Nephron progenitor cell (in vitro differentiated cells): ENCODE data around the gene GGN.
"Not testable (repeated sequence)": the region's sequence is repeated elsewhere in the genome, so short reads cannot be mapped to it uniquely, and the experiment has no call there.

ENCODE experiments used
- DNase-seq: peaks from one replicate; pipeline ENCODE4 v3.0.0; 2021
- H3K27ac Mint-ChIP-seq: 2 replicates; pipeline ENCODE4 v1.8.0; 2021; ENCODE audit warnings: mild to moderate bottlenecking, moderate library complexity, mixed read lengths
- H3K27me3 Mint-ChIP-seq: 2 replicates; pipeline ENCODE4 v1.8.0; 2021; ENCODE audit warnings: mild to moderate bottlenecking, low read depth, mixed read lengths; ENCODE audit not compliant: poor library complexity
- H3K36me3 Mint-ChIP-seq: 2 replicates; pipeline ENCODE4 v1.8.0; 2021; ENCODE audit warnings: low read depth, mixed read lengths
- H3K4me1 Mint-ChIP-seq: 2 replicates; pipeline ENCODE4 v1.8.0; 2021; ENCODE audit warnings: mixed read lengths
- H3K4me3 Mint-ChIP-seq: 2 replicates; pipeline ENCODE4 v1.8.0; 2021; ENCODE audit warnings: mild to moderate bottlenecking, moderate library complexity, mixed read lengths
- H3K9me3 Mint-ChIP-seq: 2 replicates; pipeline ENCODE4 v1.8.0; 2021; ENCODE audit warnings: mild to moderate bottlenecking, moderate library complexity, mixed read lengths
- TF ChIP-seq, protein P1 (sequence below): fragments of 200-600 bp; sonication (generic); IDR thresholded peaks from 2 replicates; pipeline ENCODE4 v1.5.0; 2021; ENCODE audit warnings: antibody characterized with exemption

GGN gene

DNA sequence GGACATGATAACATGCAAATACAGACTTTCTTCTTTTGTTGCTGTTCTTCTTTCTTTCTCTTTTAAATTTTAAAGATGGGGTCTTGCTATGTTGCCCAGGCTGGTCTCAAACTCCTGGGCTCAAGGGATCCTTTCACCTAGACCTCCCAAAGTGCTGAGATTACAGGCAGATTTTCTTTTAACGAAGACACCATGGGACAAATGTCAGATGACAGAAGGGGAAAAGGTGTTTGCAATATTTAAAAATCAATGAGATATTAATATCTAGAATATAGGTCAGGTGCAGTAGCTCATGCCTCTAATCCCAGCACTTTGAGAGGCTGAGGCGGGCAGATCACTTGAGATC is 42.0 kb upstream of the GGN start:
- peaks cover 41% of the 10 kb centered on the region for H3K4me1 Mint-ChIP-seq
- no peaks in the 10 kb centered on the region for H3K36me3 Mint-ChIP-seq
- DNase-seq, result no peak
- TF ChIP-seq, protein P1, sequence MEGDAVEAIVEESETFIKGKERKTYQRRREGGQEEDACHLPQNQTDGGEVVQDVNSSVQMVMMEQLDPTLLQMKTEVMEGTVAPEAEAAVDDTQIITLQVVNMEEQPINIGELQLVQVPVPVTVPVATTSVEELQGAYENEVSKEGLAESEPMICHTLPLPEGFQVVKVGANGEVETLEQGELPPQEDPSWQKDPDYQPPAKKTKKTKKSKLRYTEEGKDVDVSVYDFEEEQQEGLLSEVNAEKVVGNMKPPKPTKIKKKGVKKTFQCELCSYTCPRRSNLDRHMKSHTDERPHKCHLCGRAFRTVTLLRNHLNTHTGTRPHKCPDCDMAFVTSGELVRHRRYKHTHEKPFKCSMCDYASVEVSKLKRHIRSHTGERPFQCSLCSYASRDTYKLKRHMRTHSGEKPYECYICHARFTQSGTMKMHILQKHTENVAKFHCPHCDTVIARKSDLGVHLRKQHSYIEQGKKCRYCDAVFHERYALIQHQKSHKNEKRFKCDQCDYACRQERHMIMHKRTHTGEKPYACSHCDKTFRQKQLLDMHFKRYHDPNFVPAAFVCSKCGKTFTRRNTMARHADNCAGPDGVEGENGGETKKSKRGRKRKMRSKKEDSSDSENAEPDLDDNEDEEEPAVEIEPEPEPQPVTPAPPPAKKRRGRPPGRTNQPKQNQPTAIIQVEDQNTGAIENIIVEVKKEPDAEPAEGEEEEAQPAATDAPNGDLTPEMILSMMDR, result no peak
- H3K4me3 Mint-ChIP-seq, result no peak overlapping the region
- peaks cover 11% of the 10 kb centered on the region for H3K27me3 Mint-ChIP-seq
- no peaks in the 10 kb centered on the region for H3K9me3 Mint-ChIP-seq
- peak overlapping the region; percentile 83 for H3K27ac Mint-ChIP-seq

DNA sequence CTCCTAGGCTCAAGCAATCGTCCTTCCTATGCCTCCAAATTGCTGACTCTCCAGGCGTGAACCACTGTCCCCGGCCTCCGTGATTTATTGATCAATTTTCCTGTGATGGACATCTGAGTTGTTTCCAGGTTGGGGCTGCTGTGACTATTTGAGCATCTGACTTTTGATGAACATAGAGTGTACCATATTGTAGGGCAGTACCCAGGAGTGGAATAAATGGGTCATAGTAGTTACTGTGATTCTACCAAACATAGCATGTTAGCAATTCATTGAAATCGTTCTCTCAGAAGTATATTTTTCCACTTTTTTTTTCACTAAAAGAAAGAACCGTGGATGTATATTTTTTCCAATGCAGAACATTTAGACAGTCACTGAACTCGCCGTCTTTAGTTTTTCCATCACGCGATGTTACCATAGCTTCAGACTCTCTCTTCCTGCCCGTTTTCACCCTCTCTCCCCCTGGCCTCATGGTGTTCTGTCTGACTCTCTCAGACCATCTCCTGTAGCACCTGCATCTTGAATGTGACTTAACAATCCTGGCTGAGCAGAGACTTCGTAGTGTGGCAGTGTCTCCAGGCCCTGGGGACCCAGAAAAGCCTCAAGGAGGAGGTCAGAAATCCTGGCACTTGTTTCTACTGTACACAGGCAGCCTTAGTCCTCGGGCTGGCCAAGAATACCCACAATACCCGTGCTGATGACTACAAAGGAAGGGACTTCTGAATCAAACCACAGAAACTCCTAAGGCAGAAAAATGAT is 41.4 kb upstream of the GGN start:
- peaks cover 11% of the 10 kb centered on the region for H3K27me3 Mint-ChIP-seq
- H3K36me3 Mint-ChIP-seq, result no peaks in the 10 kb centered on the region
- no peak overlapping the region for H3K4me3 Mint-ChIP-seq
- DNase-seq, result no peak
- no peaks in the 10 kb centered on the region for H3K9me3 Mint-ChIP-seq
- peak overlapping the region; percentile 83 for H3K27ac Mint-ChIP-seq
- TF ChIP-seq, protein P1, result no peak
- H3K4me1 Mint-ChIP-seq, result peaks cover 36% of the 10 kb centered on the region

DNA sequence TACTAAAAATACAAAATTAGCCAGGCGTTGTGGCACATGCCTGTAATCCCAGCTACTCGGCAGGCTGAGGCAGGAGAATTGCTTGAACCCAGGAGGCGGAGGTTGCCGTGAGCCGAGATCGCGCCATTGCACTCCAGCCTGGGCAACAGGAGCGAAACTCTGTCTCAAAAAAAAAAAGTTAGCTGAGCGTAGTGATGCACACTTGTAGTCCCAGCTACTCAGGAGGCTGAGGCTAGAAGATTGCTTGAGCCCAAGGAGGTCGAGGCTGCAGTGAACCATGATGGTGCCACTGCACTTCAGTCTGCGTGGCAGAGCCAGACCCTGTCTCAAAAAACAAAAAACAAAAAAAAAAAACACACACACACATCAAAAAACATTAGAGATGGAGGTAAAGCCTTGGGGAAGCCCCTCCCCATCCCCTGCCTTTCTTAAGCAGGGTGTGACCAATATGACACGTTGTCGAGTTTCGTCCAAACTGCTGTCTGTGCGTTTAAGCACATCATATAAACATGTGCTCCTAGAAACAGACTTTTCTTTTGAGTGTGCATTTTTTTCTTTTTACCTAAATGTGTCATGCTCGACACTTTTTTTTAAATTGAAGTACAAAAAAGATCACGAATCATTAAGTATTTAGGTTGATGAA is 39.3 kb upstream of the GGN start:
- not testable (repeated sequence) for DNase-seq, H3K9me3 Mint-ChIP-seq, H3K27me3 Mint-ChIP-seq, H3K36me3 Mint-ChIP-seq, H3K27ac Mint-ChIP-seq, H3K4me3 Mint-ChIP-seq
- H3K4me1 Mint-ChIP-seq, result peaks cover 29% of the 10 kb centered on the region

DNA sequence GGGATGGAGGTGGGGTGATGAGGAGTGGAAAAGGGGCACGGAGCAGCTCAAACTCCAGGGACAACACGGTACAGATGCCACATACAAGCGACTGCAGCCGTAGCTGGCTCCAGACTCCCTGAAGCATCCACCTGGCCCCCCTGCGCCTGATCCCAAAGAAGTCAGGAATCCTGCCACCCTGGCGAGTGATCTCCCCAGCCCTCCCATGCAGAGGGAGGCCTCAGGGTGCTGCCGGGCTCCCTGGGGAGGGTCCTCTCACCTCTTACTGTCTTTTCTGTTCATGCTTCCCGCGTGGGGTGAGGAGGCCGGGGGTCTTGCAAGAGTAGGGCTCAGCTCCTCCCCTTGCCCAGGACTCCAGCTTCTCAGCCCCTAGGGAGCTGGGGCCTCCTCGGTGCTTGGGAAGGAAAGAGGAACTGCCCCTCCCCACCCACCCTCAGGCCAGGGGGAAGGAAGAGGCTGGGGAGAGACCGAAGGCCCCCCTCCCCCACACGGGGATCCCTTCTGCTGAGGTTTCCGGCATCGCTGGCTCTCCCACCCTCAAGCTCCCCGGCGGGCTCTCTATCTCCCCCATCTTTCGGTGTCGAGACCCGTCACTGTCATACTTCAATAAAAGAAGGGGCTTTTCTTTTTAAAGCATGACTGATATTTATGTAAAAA is 38.1 kb upstream of the GGN start, which contains the start of gene RASGRP4:
Gene RASGRP4 (minus strand): TSS at position 410 of the 657 bp plus-strand sequence. CDS start 128 bp downstream, at position 282.
- TF ChIP-seq, protein P1, result no peak
- peak within 1 kb of the TSS; percentile 61 for H3K4me3 Mint-ChIP-seq
- no peaks in the 10 kb centered on the region for H3K36me3 Mint-ChIP-seq
- DNase-seq, result peak; percentile 33
- H3K27ac Mint-ChIP-seq, result peak within 1 kb of the TSS; percentile 39
- peaks cover 29% of the 10 kb centered on the region for H3K4me1 Mint-ChIP-seq
- no peaks in the 10 kb centered on the region for H3K9me3 Mint-ChIP-seq
- H3K27me3 Mint-ChIP-seq, result peaks cover 6% of the 10 kb centered on the region

DNA sequence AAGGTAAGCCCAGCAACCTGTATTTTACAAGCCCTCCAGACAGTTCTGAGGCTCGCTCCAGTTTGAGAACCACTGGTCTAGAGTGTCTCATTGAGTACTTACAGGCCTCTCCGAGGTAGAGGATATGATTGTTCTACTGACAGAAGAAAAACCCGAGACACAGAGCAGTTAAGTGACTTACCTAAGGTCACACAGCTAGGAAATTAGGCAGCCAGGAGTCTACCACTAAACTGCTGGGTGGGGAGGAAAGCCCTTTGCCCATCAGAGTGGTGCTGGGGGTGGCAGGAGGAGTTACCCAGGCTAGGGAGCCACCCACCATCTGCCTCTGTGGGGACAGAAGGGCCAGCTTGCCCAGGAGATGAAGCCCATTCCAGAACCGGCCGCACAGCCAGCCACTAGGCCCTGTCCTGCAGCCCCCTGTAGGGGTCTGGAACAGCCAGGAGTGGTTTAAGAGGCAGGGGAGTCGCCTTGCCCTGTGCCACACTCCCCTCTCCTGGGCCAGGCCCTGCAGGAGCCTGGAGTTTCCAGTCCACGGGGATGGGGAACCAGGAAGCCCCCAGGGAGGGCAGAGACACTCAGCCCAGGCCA is 37.5 kb upstream of the GGN start:
- Mint-ChIP-seq H3K27me3 (peaks cover 5% of the 10 kb centered on the region), H3K9me3 (no peaks in the 10 kb centered on the region), H3K4me3 (peak overlapping the region; percentile 34), H3K4me1 (peaks cover 26% of the 10 kb centered on the region), H3K36me3 (no peaks in the 10 kb centered on the region), H3K27ac (peak overlapping the region; percentile 39)
- TF ChIP-seq, protein P1, result no peak
- DNase-seq, result no peak

DNA sequence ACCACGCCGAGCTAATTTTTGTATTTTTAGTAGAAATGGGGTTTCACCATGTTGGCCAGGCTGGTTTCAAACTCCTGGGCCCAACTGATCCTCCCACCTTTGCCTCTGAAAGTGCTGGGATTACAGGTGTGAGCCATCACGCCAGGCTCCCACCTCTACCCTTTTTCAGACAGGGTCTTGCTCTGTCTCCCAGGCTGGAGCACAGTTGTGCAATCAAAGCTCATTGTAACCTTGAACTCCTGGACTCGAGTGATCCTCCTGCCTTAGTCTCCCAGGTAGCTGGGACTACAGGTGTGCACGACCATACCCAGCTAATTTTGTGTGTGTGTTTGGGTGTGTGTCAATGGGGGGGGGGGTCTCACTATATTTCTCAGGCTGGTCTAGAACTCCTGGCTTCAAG is 36.4 kb upstream of the GGN start:
- H3K27me3 Mint-ChIP-seq, result peaks cover 16% of the 10 kb centered on the region
- peaks cover 21% of the 10 kb centered on the region for H3K4me1 Mint-ChIP-seq
- no peaks in the 10 kb centered on the region for H3K36me3 Mint-ChIP-seq
- TF ChIP-seq, protein P1, result no peak
- H3K9me3 Mint-ChIP-seq, result no peaks in the 10 kb centered on the region
- DNase-seq, result no peak
- no peak overlapping the region for H3K4me3 Mint-ChIP-seq
- no peak overlapping the region for H3K27ac Mint-ChIP-seq
